ENCODE measurements around the gene PIP5K1B.

PIP5K1B gene

GRCh38 chr9:68804911-68805889 lies 100.2 kb downstream of the PIP5K1B start:
- TF ChIP-seq REST (IDR thresholded peaks at IDR 0.05; ENCODE audit: insufficient read depth in 1 of 2, low read depth in 2 of 2, low read length in 2 of 2) (no peak), SIN3A (IDR thresholded peaks at IDR 0.05; ENCODE audit: borderline replicate concordance, insufficient read depth, low read length) (no peak), TAF1 (IDR thresholded peaks at IDR 0.05; ENCODE audit: borderline replicate concordance, insufficient read depth, low read length) (no peak), FOXP2 (optimal IDR thresholded peaks at IDR 0.05; ENCODE audit: borderline replicate concordance, extremely low read depth, extremely low read length, insufficient read depth) (no peak), POLR2AphosphoS5 (IDR thresholded peaks at IDR 0.05; ENCODE audit: low read depth, low read length) (no peak)

DNA sequence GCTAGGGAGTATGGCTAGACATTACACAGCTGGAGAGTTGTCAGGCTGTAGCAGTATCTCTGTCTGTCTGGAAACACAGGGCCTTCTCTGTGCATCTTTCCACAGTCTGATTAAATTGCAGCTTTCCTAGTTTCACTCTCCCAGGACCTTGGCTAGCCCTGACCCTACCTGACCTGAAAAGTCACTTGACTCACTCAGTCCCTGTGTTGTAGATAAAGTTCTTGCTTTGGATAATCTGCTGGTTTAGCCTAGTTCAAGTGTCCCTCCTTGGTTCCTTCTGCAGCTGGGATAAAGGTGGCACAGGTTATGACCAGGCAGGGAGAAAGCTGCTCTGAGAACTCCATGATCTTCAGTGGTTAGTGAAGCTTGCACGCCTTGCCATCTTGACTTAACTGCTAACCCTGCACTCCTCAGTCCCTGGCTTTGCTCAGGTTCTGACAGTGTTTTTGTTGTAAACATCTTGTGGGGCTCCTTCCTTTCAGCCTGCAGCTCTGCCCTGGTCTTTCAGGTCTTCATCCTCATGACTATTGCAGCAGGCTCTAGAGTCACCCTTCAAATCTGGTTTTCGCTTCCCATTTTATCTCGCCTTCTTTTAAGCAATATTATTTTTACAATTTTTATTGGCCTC lies 101.0 kb downstream of the PIP5K1B start:
- no peak for TF ChIP-seq FOXP2 (optimal IDR thresholded peaks at IDR 0.05; ENCODE audit: borderline replicate concordance, extremely low read depth, extremely low read length, insufficient read depth)
- no peak for TF ChIP-seq POLR2AphosphoS5 (IDR thresholded peaks at IDR 0.05; ENCODE audit: low read depth, low read length)
- no peak for TF ChIP-seq SIN3A (IDR thresholded peaks at IDR 0.05; ENCODE audit: borderline replicate concordance, insufficient read depth, low read length)
- TF ChIP-seq REST (IDR thresholded peaks at IDR 0.05; ENCODE audit: insufficient read depth in 1 of 2, low read depth in 2 of 2, low read length in 2 of 2), result no peak
- TF ChIP-seq TAF1 (IDR thresholded peaks at IDR 0.05; ENCODE audit: borderline replicate concordance, insufficient read depth, low read length), result no peak

DNA sequence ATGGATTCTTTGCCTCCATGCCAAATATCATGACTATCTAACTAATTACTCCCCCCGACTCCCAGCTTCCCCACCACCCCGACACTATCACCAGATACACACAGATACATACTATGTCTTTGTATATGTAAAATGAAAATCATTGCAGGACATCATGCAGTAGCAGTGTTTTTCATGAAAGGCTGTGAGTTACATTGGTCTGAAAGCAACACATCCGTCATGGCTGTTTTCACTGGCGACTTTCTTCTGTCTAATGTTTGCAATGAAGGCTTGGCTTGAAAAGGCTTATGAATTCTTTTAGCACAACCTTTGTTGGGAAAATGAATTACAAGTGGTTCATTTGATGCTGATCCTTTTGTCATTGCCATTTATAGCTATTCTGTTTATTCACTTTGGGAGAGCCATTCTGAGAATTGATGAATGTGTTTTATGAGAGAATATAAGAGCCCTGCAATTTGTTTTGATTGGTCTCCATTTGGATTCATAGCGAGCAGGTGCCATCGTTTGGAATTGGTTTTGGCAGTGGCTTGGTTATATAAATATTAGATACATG lies 103.4 kb downstream of the PIP5K1B start:
- no peak for TF ChIP-seq FOXP2 (optimal IDR thresholded peaks at IDR 0.05; ENCODE audit: borderline replicate concordance, extremely low read depth, extremely low read length, insufficient read depth)
- TF ChIP-seq SIN3A (IDR thresholded peaks at IDR 0.05; ENCODE audit: borderline replicate concordance, insufficient read depth, low read length), result no peak
- no peak for TF ChIP-seq POLR2AphosphoS5 (IDR thresholded peaks at IDR 0.05; ENCODE audit: low read depth, low read length)
- TF ChIP-seq TAF1 (IDR thresholded peaks at IDR 0.05; ENCODE audit: borderline replicate concordance, insufficient read depth, low read length), result no peak
- no peak for TF ChIP-seq REST (IDR thresholded peaks at IDR 0.05; ENCODE audit: insufficient read depth in 1 of 2, low read depth in 2 of 2, low read length in 2 of 2)

DNA sequence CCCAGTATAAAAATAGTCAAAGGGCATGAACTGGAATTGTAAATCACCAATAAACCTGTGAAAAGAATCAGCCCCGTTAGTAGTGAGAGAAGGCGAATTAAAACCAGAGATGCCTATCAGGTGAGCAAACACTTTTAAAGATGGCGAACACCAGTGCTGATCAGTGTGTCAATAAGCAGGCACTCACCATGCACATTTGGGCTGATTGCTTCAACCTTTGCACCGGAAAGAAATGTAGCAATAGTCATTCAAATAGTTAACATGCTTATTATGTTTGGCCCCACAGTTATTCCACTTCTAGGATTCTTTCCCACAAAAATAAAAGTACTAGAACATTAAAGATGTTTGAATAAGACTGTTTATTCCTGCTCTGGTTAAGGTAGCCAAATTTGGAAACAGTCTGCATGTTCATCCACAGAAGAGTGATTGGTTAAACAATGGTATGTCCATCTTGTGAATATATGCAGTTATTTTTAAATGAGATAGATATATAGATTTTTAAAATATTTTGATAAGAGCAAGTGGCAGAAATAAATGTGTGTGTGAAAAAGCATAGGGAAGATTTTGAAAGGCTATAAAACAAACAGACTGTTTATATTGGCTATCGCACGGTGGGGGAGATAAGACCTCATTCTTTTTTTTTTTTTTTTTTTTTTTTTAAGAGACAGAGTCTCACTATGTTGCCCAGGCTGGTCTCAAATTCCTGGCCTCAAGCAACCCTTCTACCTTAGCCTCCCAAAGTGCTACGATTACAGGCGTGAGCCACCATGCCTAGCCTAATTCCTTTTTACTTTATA lies 112.2 kb downstream of the PIP5K1B start:
- TF ChIP-seq SIN3A (IDR thresholded peaks at IDR 0.05; ENCODE audit: borderline replicate concordance, insufficient read depth, low read length), result no peak
- no peak for TF ChIP-seq TAF1 (IDR thresholded peaks at IDR 0.05; ENCODE audit: borderline replicate concordance, insufficient read depth, low read length)
- TF ChIP-seq POLR2AphosphoS5 (IDR thresholded peaks at IDR 0.05; ENCODE audit: low read depth, low read length), result no peak
- TF ChIP-seq REST (IDR thresholded peaks at IDR 0.05; ENCODE audit: insufficient read depth in 1 of 2, low read depth in 2 of 2, low read length in 2 of 2), result no peak
- TF ChIP-seq FOXP2 (optimal IDR thresholded peaks at IDR 0.05; ENCODE audit: borderline replicate concordance, extremely low read depth, extremely low read length, insufficient read depth), result no peak

Measured in PFSK-1 (cell line).